Suprapubic skin (tissue), 3 donors: ENCODE results near the gene DNAI1.

Experiments
- CTCF ChIP-seq, 2 donors: fragments of 200-600 bp in 1 of 2; fragments of 450-650 bp in 1 of 2; sonication (generic) in 1 of 2; IDR thresholded peaks; one replicate each; pipeline ENCODE4 v1.5.1; 2016 to 2019; ENCODE audit warnings: antibody characterized with exemption in 2 of 2, mild to moderate bottlenecking in 1 of 2, moderate library complexity in 1 of 2
- EP300 ChIP-seq: sonication (generic); formaldehyde crosslinking; IDR thresholded peaks from one replicate; pipeline ENCODE4 v1.6.1; 2017; ENCODE audit warnings: antibody characterized with exemption
- POLR2A ChIP-seq, 2 donors: fragments of 450-650 bp; IDR thresholded peaks; one replicate each; pipeline ENCODE4 v1.6.1; 2017; ENCODE audit warnings: antibody characterized with exemption in 2 of 2, mild to moderate bottlenecking in 2 of 2, moderate library complexity in 2 of 2

GRCh38 chr9:34520505-34521385 lies 62.1 kb downstream of the DNAI1 start:
- no peak for TF ChIP-seq POLR2A (IDR thresholded peaks at IDR 0.05)
- no peak for TF ChIP-seq CTCF (IDR thresholded peaks at IDR 0.05)
- TF ChIP-seq EP300, result no peak
